HG03432 (cell line): ENCODE results near the gene SEPSECS.

Experiments used
- ATAC-seq: cut with Tn5 transposase; IDR thresholded peaks from one replicate; pipeline ENCODE4 v1.9.1; 2021; ENCODE audit warnings: mild to moderate bottlenecking, moderate library complexity; ENCODE audit not compliant: unreplicated experiment

SEPSECS gene

GRCh38 chr4:25157081-25157480 lies 3.2 kb downstream of the SEPSECS start:
- no peak for ATAC-seq

- no peak for ATAC-seq
Measured at GRCh38 chr4:25155947-25156346, 4.3 kb downstream of the SEPSECS start.

DNA sequence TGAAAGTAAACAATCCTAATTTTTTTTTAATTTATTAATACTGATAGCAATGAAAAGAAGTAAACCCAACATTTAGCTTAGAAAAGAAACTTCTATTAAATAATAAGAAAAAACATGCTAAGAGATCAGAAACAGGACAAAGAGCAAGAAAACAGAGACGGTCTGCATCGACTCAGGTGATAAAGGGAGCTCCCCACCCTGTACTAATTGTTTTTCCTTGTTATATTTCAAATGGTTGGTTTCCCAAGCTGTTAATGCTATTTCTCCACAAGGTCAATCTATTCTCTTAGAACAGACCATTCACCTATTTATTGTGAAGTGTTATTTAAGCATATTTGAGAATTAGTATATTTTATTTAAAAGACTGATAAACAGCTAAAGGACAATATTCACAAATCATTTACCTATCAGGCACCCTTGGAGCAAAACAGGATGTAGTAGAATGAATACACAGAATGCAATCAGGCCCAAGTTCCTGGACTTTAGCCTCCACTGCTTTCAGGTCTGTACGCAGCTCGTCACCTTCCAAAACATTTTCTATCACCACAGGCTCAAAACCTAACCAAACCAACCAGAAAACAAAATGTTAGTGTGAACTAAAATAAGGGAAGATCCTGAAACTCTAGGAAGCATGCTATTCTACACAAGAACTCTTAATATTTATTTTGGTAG lies 5.5 kb downstream of the SEPSECS start:
- ATAC-seq: no peak

DNA sequence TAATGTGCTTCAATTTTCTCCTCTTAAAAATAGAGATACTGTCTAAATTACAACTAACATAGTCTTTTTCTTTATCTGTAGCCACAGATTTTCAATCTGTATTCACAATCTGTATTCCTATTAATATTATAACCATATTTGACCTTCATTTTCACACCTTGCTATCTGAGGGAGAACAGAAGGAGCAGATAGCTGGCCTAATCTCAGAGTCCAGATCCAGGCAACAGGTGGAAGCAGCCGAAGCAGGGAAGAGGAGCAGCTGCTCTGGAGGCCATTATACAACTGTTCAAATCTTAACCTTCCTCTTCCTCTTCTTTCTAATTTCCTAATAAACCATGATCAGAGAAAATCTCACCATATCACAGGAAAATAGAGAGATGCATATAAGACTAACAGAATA lies 14.2 kb downstream of the SEPSECS start:
- ATAC-seq: no peak

DNA sequence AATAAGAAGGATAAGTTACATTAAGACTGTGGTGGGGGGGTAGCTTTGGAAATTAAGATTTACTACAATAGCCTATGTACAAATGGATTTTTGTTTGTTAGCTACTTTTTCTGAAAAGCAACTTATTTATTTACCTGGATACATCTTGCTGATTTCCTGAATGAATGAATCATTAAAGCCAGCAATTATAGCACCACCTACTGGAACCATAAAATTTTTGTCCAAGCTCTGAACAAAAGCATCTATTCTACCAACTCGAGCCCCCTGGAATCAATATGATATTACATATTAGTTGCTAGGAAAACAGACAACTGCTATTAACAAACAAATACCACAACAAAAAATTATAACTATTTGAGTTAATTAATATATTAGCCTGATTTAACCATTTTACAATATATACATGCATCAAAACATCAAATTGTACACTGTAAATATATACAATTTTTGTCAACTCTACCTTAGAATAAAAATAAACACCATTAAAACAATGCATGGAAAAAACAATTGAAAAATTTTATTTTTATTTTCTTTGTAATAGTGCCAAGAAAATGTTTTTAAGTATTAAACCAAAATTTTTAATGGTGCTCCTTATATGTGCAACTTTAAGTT lies 15.3 kb downstream of the SEPSECS start:
- ATAC-seq: no peak

GRCh38 chr4:25142468-25142867 lies 17.8 kb downstream of the SEPSECS start:
- no peak for ATAC-seq

- ATAC-seq: no peak
Measured at GRCh38 chr4:25141592-25141991, 18.7 kb downstream of the SEPSECS start.

GRCh38 chr4:25133132-25133531 lies 27.1 kb downstream of the SEPSECS start:
- no peak for ATAC-seq

GRCh38 chr4:25131926-25132325 lies 28.3 kb downstream of the SEPSECS start:
- ATAC-seq: no peak

DNA sequence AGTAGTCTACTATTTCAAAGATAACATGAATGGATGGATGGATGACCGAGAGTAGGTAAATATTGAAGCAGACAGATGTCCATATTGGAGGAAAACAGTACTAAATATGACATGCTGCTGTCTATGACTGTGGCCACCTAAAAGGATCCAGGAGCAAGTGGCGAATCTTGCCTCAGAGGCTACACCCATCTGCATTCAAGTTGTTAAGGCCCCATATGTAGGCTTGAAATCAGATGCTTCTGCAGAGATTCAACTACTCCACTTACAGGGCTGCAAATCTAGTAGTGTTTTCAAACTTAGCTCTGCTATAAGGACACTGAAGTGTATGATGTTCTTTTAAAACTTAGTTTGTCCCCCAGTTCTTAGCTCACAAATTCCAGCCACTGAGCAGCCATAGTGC lies 28.9 kb downstream of the SEPSECS start:
- no peak for ATAC-seq

GRCh38 chr4:25129917-25130316 lies 30.3 kb downstream of the SEPSECS start:
- no peak for ATAC-seq

- ATAC-seq: peak; percentile 53
Measured at GRCh38 chr4:25128671-25129070, 31.6 kb downstream of the SEPSECS start.

DNA sequence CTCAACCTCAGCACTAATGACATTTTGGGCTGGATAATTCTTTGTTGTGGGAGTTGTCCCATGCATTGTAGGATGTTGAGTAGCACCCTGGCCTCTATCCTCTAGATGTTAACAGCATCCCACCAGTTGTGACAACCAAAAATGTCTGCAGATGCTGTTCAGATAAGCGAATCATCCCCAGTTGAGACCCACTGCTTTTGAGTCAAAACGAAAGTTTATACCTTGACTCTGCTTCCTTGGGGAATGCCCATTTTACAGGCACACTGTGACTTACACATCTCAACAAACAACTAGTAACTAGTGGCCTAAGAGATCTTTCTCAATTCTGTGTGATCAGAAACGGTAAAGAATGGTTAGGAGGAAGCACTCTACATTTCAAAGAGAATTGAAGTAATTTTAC lies 37.0 kb downstream of the SEPSECS start:
- peak; percentile 99 for ATAC-seq

- no peak for ATAC-seq
Measured at GRCh38 chr4:25120146-25120940, 39.9 kb downstream of the SEPSECS start.

DNA sequence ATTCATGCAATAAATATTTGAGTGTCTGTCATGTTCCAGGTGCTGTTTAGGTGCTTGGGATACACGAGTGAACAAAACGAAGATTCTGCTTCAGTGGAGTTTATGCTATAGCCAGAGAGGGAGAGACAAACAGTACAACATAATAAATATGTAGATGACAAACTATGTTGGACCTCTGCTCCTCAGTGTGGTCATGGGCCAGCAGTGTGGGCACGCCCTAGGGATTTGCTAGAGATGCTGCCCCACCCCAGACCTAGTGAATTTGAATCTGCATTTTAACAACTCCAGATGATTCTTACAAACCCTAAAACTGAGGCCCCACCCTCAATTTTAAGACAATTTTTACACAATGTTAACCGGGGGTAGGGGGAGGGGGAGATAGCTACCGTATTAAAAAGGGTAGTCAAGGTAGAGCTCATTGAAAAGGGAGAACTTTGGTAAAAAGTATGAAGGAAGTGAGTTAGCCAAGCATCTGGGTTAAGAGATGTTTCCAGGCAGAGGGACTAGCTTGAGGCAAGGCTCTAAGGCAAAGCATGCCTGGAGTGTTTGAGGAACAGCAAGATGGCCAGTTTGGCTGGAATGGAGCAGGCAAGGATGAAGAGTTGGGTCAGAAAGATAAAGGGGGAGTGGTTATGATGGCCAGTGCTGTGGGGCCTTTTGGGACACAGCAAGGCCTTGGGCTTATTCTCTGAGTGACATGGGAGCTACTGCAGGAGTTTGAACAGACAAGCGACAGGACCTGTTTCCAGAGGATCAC lies 42.4 kb downstream of the SEPSECS start:
- no peak for ATAC-seq

DNA sequence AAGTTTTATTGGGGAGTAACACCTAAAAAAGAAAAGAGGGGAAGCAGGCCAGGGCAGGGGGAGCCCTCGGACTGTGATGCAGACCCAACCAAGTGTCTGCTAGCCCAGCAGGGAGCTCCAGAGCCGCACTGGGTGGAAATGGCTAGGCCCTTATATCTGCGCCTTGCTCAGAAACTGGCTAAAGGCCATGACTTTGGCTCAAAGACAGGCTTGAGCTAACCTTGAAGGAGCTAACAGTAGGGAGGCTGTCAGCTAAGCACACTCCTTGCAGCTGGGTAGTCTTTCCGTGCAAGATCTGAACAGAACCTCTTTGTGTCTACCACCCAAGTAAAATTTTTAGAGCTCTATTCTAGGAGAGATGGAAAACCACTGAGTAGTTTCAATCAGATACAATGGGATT lies 43.0 kb downstream of the SEPSECS start:
- ATAC-seq: no peak

DNA sequence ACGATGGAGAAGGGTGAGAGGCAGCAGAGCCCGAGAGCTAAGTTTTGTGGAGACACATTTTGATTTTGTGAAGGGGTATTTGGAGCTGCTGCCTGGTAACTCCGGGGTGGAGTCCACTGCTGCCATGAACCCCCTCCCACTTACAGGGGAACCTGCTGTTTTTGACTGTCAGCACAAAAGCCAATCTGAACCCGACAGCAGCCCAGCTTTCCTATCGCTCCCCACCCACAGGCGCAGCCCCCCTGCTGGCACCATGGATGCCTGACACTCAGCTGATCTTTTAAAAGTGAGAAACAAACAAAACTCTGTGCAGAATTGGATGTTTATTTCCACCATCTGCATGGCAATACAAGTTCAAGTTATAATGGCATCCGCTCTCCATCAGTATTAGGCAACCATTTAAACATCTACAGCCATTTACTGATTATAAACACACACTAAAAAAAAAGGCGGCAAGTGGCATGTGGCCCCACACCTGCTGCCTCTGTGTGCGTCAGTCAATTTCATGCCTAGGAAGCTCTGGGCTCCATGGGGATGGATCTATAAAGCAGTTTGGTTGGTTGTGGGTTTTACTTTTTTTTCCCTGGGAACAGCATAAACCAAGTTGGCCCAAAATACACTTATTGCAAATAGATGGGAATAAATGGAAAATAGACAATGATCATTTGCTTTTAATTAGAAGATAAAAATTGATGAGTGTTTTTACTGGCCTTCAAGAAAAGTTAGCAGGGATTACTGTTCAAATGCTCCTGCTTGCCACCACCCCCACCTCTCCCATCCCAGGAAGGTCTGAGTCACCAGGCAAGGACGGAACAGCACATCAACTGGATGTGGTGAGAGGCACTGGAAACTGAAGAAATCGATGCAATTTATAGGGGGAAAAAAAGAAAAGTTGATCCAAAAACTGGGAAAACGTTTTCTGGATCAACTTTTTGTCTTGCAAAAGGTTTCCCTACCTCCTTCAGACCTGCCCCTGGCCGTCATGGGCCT lies 46.0 kb downstream of the SEPSECS start:
- no peak for ATAC-seq

DNA sequence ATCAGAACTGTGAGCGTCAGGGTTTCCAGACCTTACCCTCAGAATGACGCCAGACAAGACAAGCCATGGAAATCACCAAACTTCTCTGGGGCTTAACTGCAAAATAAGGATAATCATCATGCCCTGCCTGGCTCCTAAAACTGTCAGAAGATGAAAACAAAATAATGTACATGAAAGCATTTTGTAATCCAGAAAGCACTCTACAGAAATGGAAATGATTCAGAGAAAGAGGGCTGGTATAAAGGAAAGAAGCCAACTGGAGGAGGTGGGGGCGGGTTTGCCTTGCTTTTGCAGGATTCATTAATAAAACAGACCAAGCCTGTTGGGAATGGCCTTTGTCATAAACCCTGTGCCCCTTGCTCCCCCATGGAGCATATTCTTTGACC lies 47.3 kb downstream of the SEPSECS start:
- ATAC-seq: no peak

GRCh38 chr4:25112366-25112994 lies 47.8 kb downstream of the SEPSECS start:
- no peak for ATAC-seq
